ENCODE data around the gene MYO5A.
"Not testable (repeated sequence)": the region's sequence is repeated elsewhere in the genome, so short reads cannot be mapped to it uniquely, and the experiment has no call there.

MYO5A gene

DNA sequence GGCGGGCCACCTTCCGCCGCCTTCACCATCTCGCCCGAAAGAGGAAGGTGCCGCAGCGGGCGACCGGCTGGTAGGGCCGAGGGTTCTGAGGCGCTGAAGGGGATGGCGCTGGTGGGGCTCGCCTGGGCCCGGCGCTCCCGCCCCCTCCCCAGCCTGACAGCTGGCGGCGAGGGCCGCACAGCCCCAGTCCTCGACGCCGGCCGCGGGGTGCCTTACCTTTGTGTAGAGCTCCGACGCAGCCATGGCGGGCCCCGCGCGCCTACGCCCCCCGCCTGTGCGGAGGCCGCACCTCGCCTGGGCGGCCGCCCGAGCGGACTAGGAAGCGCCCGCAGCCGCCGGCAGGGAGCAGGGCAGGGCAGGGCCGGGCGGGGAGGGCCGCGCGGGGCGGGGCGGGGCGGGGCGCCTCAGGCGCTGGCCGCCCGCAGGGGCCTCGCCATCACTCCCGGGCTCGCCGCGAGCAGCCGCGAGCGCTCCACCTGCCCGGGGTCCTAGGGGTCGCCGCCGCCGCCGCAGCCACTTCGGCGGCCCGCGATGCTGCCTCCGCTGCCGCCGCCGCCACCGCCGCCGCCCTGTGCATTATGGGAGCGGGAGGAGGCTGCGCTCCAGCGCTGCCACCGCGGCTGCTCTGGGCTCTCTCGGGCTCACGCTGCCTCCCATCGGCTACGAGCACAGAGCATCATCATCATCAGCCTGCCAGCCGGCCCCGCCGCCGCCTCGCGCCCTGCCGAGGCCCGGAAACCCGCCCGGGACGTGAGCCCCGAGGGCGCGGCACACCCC lies at the start of gene MYO5A:
Gene MYO5A (minus strand): TSS at position 317 of the 777 bp plus-strand sequence. CDS start 74 bp downstream, at position 243.
- peak; percentile 85 to 86 for DNase-seq

- DNase-seq, result no peak
Observed at GRCh38 chr15:52576692-52577091, 48.0 kb upstream of the MYO5A start.

DNA sequence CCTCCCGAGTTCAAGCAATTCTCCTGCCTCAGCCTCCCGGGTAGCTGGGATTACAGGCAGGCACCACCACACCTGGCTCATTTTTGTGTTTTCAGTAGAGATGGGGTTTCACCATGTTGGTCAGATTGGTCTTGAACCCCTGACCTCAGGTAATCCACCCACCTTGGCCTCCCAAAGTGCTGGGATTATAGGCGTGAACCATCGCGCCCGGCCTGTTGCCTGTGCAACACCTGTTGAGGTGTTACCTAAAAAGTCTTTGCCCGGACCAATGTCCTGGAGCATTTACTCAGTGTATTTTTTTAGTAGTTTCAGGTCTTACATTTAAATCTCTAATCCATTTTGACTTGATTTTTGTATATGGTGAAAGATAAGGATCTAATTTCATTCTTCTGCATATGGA lies 46.9 kb upstream of the MYO5A start:
- DNase-seq, result not testable (repeated sequence)

- no peak for DNase-seq
Observed at GRCh38 chr15:52575072-52575471, 46.4 kb upstream of the MYO5A start.

DNA sequence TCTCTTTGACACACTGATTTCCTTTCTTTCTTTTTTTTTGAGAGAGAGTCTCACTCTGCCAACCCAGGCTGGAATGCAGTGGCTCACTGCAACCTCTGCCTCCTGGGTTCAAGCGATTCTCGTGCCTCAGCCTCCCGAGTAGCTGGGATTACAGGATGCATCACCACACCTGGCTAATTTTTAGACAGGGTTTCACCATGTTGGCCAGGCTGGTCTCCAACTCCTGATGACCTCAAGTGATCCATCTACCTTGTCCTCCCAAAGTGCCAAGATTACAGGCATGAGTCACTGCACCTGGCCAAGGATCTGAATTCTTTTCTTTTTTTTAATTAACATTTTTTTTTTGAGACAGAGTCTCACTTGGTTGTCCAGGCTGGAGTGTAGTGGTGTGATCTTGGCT lies 45.9 kb upstream of the MYO5A start:
- DNase-seq, result not testable (repeated sequence)

- DNase-seq, result peak; percentile 90 to 91
Observed at GRCh38 chr15:52568601-52569585, 40.2 kb upstream of the MYO5A start, which contains the start of gene ARPP19. ARPP19 (minus strand) TSS chr15:52569030; CDS start chr15:52568892, 138 bp downstream.

- peak in 1 of 2 donors; percentile 41 for DNase-seq
Observed at GRCh38 chr15:52567871-52568600, 39.4 kb upstream of the MYO5A start.

DNA sequence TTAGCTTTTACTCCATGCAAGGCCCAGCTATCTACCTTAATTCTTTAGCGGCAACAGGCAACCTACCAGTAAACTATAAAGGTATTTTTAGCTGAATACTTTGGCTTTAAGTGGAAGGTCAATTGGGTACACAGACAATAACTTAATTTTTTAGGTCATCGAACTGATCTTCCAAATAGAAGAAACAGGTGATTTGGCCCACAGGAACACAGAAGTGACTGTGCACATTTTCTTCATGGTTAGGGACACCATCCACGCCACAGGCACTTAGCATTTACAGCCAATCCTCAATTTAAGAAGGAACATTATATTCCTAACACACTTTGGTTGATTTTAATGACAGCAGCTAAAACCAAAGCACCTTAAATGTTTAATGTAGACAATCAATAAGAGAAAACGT lies 38.2 kb upstream of the MYO5A start:
- no peak for DNase-seq

DNA sequence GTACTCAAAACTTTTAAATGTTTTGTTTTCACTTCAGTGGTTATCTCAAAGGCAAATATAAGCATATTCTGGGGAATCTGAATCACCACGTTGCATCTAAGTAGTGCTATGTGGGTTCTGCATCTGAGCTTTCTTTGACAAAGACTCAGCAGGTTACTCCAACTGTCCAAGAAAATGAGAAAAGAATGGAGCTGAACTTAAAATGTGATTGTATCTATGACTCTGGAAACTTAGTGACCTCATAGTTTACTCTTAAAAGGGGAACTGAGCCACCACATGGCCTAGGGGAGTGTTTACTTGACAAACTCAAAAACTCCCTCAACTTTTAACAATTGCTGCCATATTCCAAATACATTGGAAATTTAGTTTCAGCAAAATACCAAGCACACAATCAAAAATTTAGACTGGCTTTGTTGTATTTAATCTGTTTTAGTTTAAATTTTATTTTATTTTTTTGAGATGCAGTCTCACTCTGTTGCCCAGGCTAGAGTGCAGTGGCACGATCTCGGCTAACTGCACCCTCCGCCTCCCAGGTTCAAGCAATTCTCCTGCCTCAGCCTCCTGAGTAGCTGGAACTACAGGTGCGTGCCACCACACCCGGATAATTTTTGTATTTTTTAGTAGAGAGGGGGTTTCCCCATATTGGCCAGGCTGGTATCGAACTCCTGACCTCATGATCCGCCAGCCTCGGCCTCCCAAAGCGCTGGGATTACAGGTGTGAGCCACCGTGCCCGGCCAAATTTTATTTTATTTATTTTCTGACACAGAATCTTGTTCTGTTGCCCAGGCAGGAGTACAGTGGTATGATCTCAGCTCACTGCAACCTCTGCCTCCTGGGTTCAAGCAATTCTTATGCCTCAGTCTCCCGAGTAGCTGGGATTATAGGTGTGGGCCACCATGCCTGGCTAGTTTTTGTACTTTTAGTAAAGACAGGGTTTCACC lies 37.0 kb upstream of the MYO5A start:
- peak in 1 of 2 donors; percentile 19 for DNase-seq

- DNase-seq, result no peak
Observed at GRCh38 chr15:52563501-52564060, 34.9 kb upstream of the MYO5A start.

DNA sequence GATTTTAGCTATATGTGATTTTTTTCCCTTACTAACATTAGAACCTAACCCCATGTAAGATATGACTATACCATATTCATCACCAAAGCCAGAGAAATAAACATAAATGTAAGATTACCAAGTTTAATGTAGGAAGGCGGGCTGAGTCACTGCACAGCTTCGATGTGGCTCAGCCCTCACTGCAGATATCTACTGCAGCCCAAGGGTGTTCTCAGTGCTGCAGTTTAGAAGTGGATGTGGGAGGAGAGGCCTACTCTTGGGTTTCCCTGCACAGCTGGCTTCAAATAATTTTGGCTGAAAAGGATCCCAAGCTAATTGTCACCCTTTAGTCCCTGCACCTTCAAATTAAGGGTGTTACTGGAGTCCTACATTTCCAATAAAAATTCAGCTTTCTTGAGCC lies 30.9 kb upstream of the MYO5A start:
- no peak for DNase-seq

GRCh38 chr15:52559022-52559421 lies 30.3 kb upstream of the MYO5A start:
- no peak for DNase-seq

GRCh38 chr15:52558196-52558595 lies 29.5 kb upstream of the MYO5A start:
- peak; percentile 27 to 40 for DNase-seq

GRCh38 chr15:52557274-52557641 lies 28.6 kb upstream of the MYO5A start:
- no peak for DNase-seq

DNA sequence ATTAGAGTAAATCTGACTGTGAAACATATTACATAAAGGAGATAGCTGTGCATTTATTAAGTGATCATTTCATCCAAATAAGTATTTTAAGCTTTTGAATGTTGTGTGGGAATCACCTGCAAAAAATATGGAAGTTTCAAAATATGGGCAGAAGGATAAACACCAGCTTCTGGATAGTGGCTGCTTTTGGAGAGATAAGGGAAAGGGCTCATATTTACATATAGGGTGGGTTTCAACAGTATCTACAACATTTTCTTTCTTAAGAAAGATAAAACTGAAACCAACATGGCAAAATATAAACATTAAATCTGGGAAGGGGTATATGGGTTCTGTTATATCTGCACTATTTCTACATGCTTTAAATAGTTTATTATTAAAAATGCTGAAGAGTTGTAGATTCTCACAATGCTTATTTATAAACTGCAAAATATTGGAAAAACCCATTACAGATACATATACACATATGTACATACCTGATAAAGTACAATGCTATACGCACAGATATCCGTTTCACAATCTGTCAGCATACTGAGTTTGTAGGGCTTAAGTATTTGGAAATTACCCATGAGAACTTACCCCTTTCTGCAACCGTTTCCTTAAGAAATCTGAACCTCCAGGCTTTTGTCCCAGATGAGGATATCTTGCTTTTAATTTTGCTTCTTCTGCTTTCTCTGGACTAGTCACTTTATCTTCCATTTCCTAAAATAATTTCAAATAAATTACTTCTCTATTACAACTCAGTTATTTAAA lies 28.0 kb upstream of the MYO5A start:
- DNase-seq, result no peak

DNA sequence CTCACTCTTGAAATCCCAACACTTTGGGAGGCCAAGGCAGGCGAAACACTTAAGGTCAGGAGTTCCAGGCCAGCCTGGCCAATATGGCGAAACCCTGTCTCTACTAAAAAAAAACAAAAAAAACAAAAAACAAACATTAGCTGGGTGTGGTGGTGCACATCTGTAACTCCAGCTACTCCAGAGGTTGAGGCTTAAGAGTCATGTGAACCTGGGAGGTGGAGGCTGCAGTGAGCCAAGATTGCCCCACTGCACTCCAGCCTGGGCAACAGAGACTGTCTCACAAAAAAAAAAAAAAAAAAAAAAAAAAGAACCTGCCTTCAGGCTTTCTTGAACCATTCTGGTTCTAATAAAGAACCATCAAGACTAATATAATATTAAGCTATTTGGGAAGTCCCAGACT lies 23.6 kb upstream of the MYO5A start:
- DNase-seq, result no peak

GRCh38 chr15:52551762-52552161 lies 23.1 kb upstream of the MYO5A start:
- DNase-seq, result peak in 1 of 2 donors; percentile 47

DNA sequence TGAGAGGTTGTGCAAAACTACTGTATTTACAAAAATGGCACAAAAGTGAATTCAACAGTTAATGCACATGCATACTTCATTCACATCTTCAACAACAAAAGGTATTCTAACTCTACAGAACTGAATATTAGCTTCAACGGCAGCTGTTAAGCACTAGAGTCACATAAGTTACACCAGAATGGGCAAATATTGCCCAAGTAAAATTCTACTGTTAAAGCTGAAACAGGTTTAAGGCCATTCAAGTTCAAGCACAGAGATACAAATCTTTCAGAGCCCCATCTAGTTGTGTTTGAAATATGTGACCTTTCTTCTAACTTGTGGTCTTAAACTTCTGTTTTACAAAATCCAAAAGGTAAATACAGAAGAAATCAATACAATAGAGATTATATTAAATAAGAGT lies 22.5 kb upstream of the MYO5A start:
- DNase-seq, result not testable (repeated sequence)

DNA sequence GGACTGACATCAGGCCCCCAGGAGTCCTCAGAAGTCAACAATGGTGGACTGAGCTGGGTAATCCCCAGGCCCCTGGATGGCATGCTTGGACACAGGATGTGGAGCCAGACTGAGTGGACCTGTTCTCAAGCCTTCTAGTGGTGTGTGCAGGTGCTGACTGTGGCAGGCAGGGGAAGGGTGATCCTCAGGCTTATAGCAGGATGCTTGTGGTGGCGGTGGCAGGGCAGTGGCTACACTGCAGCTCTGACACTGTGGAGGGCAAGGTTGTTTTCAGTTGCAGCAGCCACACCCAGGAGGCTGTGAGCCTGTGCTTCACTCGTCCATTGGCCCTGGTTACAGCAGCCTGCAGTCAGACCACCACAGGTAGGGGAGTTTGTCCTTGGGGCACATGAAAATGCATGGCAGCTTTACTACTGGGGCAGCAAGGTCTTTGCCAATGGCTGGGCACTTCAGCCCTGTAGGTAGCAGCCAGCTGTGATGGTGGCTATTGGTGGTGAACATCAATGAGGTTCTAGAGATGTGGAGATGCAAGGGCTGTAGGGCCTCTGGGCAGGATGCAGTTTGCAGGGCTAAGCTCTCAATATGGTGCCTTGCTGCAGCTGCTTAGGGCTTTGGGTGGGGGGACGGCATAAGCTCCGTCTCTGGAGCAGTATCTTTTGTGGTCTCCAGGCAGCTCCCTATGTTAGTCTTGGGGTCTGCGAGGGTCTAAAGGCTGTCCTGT lies 17.5 kb upstream of the MYO5A start:
- no peak for DNase-seq
